ENCODE measurements around the gene EBLN2.

EBLN2 gene

GRCh38 chr3:73107215-73107614 lies 45.8 kb downstream of the EBLN2 start:
- DNase-seq (ENCODE audit: low spot score) = no peak

- no peak for DNase-seq (ENCODE audit: low spot score)
Measured at GRCh38 chr3:73107676-73108187, 46.3 kb downstream of the EBLN2 start.

- DNase-seq (ENCODE audit: low spot score) = no peak
Measured at GRCh38 chr3:73108750-73109149, 47.3 kb downstream of the EBLN2 start.

DNA sequence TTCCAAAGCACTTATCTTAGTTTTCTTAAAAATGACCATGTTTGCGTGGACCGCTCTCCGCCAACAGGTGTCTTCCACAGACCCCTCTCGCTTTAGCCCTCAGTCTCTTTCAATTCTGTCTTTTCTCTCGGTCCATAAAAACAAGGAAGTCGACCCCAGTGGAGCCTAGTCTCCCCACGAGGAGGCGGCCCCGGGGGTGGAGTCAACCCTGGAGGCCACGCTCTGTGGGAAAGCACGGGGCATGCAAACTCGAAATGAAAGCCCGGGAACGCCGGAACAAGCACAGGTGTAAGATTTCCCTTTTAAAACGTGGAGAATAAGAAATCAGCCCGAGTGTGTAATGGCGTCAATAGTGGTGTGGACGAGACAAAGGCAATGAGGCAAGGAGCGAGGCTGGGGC lies 49.1 kb downstream of the EBLN2 start:
- no peak for DNase-seq (ENCODE audit: low spot score)

Measured in kidney capillary endothelial cell (primary cell).